HG02884 (cell line): ENCODE measurements around the gene FXR2.

Experiments
- ATAC-seq: cut with Tn5 transposase; IDR thresholded peaks from one replicate; pipeline ENCODE4 v1.9.1; 2021; ENCODE audit warnings: mild to moderate bottlenecking, moderate library complexity; ENCODE audit not compliant: unreplicated experiment

Gene FXR2

DNA sequence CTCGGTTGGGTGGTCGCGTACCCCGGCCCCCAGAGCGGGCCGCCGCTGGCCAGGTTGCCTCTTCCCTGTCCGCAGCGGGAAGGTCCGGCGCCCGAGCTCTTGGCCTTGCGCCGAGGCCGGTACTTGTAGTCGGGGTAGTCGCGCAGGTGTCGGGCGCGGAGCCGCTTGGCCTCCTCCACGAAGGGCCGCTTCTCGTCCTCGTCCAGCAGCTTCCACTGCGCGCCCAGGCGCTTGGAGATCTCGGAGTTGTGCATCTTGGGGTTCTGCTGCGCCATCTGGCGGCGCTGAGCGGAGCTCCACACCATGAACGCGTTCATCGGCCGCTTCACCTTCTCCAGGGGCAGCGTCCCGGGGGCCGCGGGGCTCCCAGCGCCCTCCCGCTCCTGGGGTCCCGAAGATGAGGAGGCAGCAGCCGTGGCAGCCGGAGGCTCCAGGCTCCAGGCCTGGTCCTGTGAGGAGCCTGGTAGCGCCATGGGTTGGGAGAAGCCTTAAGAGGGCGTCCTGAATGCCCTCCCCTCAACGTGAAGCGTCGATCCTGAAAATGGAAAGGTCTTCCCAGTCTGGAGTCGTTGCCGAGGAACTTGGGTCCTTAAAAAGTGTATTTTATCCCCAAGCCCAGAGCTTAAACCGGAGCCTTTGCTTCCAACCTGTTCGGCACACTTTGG lies 25.4 kb downstream of the FXR2 start:
- no peak for ATAC-seq

DNA sequence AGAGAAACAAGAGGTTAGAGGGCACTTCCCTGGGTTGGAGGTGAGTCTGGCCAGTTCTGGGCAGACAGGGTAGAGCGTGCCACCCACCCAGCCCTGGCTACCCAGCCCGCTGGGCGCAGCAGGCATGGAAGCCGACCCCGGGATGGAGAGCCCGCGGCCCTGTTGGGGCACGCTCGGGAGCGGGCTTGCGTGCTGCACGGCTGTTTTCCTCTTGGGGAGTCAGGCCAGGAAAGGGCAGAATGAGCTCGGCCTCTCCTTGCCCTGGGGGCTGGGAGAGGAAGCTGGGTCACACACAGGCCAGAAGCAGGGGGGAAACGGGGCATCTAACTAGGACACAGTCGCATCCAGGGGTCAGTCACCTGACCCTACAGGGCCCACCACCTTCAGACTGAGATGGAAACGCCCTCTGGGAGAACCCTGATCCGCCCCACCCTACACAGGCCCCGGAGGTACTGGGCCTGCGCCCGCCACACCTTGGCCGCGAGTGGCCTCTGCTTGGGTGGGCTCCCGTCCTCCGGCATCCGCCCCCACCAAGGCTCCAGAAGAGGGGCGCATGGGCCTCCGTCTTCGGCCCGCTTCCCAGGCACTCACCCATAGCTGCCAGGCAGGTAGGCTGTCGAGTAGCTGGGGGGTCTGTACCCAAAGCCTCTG lies 26.0 kb downstream of the FXR2 start:
- no peak for ATAC-seq

DNA sequence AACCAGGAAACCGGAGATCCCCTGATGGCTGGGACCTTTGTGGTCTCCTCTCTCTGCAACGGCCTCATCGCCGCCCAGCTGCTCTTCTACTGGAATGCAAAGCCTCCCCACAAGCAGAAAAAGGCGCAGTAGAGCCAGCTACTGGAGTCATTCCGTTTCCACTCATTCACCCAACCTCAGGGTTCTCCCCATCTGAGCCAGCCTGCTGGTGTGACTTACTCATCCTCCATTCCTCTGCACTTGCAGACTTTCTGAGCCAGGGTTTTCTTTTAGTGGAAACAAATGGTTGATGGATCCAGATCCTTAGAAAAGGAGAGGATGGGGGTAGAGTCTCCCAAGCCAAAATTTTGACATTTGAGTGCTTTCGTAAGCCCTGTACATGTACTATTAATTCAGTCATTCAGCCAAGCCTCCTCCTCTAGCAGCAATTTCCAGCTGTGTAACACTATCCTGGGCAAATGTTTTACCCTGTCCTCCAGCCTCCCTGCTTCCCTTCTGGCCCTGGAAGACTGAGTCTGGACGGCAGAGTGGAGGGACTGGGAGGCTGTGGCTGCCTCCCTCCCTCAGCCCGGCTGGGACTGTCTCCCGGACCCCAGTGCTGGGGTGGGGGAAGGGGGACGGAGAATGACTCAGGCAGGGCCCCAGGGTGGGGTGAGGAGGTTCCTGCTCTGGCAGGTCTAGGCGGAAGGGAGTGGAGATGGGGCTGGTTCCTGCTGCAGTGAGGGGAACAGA lies 27.1 kb downstream of the FXR2 start:
- ATAC-seq: no peak

DNA sequence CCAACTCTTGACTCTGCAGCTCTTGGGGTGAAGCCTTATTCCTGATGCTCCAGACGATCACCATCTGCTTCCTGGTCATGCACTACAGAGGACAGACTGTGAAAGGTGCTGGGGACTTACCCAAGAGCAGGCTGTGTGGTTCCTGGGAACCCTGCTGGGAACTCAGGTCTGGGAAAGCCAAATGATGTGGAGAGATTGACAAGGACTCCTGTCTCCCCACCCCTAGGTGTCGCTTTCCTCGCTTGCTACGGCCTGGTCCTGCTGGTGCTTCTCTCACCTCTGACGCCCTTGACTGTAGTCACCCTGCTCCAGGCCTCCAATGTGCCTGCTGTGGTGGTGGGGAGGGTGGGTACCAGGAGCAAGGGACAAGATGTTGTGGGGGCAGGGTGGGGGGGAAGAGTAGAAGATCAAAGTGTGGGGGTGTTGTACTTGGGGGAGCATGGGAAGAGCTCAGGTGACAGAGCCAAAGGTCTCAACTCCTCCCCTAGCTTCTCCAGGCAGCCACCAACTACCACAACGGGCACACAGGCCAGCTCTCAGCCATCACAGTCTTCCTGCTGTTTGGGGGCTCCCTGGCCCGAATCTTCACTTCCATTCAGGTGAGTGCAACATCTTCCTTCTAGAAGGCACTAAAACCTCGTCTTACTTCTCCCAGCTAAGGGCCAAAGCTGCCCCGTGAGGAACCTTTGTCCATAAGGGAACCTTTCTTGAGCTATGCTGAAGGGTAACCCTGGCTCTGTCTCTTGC lies 27.9 kb downstream of the FXR2 start:
- ATAC-seq: no peak

GRCh38 chr17:7583253-7584109 lies 31.2 kb downstream of the FXR2 start, which contains the start of gene MPDU1:
Gene MPDU1 (plus strand): TSS chr17:7583852. CDS start chr17:7583863, 11 bp downstream.
- ATAC-seq: peak; percentile 49

- no peak for ATAC-seq
Observed at GRCh38 chr17:7582396-7583252, 32.1 kb downstream of the FXR2 start.

GRCh38 chr17:7580604-7581575 lies 33.8 kb downstream of the FXR2 start:
- ATAC-seq: no peak

DNA sequence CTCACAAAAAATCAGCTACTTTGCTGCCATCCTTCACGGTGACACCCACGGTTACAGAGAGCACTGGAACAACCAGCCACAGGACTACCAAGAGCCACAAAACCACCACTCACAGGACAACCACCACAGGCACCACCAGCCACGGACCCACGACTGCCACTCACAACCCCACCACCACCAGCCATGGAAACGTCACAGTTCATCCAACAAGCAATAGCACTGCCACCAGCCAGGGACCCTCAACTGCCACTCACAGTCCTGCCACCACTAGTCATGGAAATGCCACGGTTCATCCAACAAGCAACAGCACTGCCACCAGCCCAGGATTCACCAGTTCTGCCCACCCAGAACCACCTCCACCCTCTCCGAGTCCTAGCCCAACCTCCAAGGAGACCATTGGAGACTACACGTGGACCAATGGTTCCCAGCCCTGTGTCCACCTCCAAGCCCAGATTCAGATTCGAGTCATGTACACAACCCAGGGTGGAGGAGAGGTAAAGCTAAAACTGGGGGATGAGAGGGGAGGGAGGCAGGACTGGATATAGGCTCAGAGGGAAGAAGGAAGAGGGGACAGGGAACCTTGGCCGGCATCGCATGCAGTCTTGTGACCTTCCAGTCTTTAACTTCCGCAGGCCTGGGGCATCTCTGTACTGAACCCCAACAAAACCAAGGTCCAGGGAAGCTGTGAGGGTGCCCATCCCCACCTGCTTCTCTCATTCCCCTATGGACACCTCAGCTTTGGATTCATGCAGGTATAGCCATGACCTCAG lies 34.7 kb downstream of the FXR2 start:
- no peak for ATAC-seq

GRCh38 chr17:7579001-7579833 lies 35.5 kb downstream of the FXR2 start, which contains the start of gene CD68:
Gene CD68 (plus strand): TSS chr17:7579638. CDS start chr17:7579678, 40 bp downstream.
- ATAC-seq: peak; percentile 34

- ATAC-seq: no peak
Observed at GRCh38 chr17:7577327-7578199, 37.1 kb downstream of the FXR2 start.

- no peak for ATAC-seq
Observed at GRCh38 chr17:7576432-7576937, 38.2 kb downstream of the FXR2 start.

DNA sequence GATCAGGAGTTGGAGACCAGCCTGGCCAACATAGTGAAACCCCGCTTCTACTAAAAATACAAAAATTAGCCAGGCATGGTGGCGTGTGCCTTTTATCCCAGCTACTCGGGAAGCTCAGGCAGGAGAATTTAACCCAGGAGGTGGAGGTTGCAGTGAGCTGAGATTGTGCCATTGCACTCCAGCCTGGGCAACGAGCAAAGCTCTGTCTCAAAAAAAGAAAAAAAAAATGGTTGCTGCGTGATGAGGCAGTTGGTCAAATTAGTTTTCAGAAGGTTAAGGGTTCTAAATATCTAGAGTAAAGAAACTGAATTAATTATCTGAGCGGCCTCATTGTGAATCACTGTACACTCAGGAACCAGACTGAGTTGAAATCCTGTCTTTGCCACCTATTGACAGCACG lies 38.7 kb downstream of the FXR2 start:
- no peak for ATAC-seq

DNA sequence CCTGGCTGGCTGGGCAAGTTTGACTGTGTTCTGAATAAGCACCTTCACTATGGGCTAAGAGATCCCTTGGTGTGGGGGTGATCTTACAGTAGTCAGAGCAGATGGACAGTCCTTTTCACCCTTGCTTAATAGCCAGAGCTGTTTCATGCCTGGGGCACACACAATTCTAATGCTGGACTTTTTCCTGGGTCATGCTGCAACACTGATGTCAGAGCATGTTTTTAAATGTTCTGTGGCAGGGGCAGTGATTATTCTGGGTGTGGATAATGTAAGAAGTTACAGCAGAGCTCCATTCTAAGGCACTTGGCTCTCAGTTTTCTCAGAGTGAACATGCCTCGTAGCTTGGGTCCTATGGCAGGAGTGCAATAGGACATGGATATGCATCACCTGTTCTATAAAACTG lies 39.2 kb downstream of the FXR2 start:
- no peak for ATAC-seq

DNA sequence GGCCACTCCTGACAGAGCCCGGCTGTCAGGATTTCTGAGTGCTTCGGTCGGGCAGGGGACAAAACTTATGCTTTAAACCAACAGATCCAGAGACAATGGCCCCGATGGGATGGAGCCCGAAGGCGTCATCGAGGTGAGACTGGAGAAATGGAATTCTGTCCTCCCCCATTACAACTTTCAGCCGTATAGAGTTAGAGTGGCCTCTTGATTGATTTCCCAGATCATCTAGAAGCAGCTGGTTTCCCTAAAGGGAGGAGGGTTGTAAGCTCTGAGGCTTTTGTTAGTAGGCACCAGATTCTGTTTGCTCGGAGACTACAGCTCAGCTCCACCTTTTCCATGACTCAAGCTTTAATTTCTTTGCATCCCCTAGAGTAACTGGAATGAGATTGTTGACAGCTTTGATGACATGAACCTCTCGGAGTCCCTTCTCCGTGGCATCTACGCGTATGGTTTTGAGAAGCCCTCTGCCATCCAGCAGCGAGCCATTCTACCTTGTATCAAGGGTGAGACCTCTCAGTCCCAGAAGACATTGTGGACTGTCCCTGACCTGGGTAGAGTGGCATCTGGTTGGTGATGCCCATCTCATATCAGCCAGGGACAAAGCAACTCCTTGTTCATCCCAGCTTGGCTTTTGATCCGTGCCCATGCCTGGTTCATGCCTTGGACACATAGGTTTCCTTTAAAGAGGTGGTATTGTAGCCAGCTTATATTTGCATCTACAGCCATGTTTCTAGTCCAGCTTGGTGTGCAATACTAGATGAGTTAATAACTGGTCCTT lies 40.3 kb downstream of the FXR2 start:
- ATAC-seq: no peak
